Activated CD8-positive, alpha-beta T cell treated with anti-CD3 and anti-CD28 coated beads, Interleukin-2, amount 10 ng/mL, durations not matched to agents 7 days and 5 days (primary cell): ENCODE data around the gene SGCA. TPM values are rescaled to one million over a fixed set of nuclear protein-coding genes. Genes with fewer than 3 reads are reported as not detected.

ENCODE experiments used
- ATAC-seq: fragments of 150-1000 bp; cut with Tn5 transposase; one replicate; pipeline ENCODE4 v1.10.0; 2021; ENCODE audit warnings: moderate library complexity
- CTCF ChIA-PET: fragments of 350-600 bp; sonication (Branson Sonifier 250); formaldehyde crosslinking; loops from one replicate; lab custom pipeline; 2021; ENCODE audit warnings: antibody characterized with exemption; lab: Charles Lee
- POLR2A ChIA-PET: fragments of 350-600 bp; sonication (Branson Sonifier 250); formaldehyde crosslinking; loops from one replicate; lab custom pipeline; 2021; ENCODE audit warnings: antibody characterized with exemption; lab: Charles Lee
- DNase-seq: peaks from one replicate; pipeline ENCODE4 v3.0.0-alpha.2; 2020
- H3K27ac Mint-ChIP-seq: one replicate; pipeline ENCODE4 v1.8.0; 2021; ENCODE audit warnings: mild to moderate bottlenecking, mixed read lengths
- H3K27me3 Mint-ChIP-seq: one replicate; pipeline ENCODE4 v1.8.0; 2021; ENCODE audit warnings: low read depth, mixed read lengths
- H3K36me3 Mint-ChIP-seq: one replicate; pipeline ENCODE4 v1.8.0; 2021; ENCODE audit warnings: low read depth, mixed read lengths
- H3K4me1 Mint-ChIP-seq: one replicate; pipeline ENCODE4 v1.8.0; 2021; ENCODE audit warnings: low read depth, mixed read lengths
- H3K4me3 Mint-ChIP-seq: one replicate; pipeline ENCODE4 v1.8.0; 2021; ENCODE audit warnings: mild to moderate bottlenecking, mixed read lengths
- H3K9me3 Mint-ChIP-seq: one replicate; pipeline ENCODE4 v1.8.0; 2022; ENCODE audit warnings: mixed read lengths; ENCODE audit not compliant: insufficient read depth
- total RNA-seq, 2 experiments: library from RNA; stranded (reverse); gene quantifications; one replicate each; pipeline ENCODE4 v1.2.3, GENCODE V29; 2021

The SGCA gene
- total RNA-seq, 2 experiments from 2014 or later, result not detected

GRCh38 chr17:50186661-50187393 lies 21.0 kb downstream of the SGCA start:
- Mint-ChIP-seq H3K36me3 (no peaks in the 10 kb centered on the region), H3K4me3 (no peak overlapping the region), H3K27me3 (no peaks in the 10 kb centered on the region), H3K9me3 (no peaks in the 10 kb centered on the region), H3K4me1 (peaks cover 21% of the 10 kb centered on the region), H3K27ac (no peak overlapping the region)
- no peak for ATAC-seq
- POLR2A ChIA-PET, result no interaction called here
- CTCF ChIA-PET, result no interaction called here
- DNase-seq, result no peak

DNA sequence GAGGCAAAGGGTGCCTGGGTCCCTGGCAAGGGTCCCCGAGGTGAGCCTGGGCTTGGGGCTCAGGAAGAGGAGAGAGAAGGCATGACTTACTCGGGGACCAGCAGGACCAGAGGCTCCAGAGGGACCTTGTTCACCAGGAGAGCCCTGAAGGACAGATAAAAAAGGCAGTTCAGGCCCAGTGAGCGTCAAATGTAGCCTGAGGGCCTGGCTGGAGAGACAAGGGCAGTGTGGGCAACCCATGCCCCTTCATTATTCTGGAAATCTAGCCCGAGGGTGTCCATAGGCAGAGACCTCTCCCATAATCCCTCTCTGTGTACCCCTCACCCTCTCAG lies 21.6 kb downstream of the SGCA start:
- Mint-ChIP-seq H3K4me3 (no peak overlapping the region), H3K9me3 (no peaks in the 10 kb centered on the region), H3K36me3 (no peaks in the 10 kb centered on the region), H3K27ac (no peak overlapping the region), H3K27me3 (no peaks in the 10 kb centered on the region), H3K4me1 (peaks cover 18% of the 10 kb centered on the region)
- ATAC-seq (no peak), DNase-seq (no peak)
- ChIA-PET CTCF (interaction anchor here (0.8 kb wide), 1 partner anchor 93 kb away, joined by 3 read pairs; no protein-coding TSS in a partner anchor), POLR2A (no interaction called here)

GRCh38 chr17:50187751-50188530 lies 22.1 kb downstream of the SGCA start:
- Mint-ChIP-seq H3K4me3 (no peak overlapping the region), H3K27ac (no peak overlapping the region), H3K9me3 (no peaks in the 10 kb centered on the region), H3K4me1 (peaks cover 13% of the 10 kb centered on the region), H3K27me3 (no peaks in the 10 kb centered on the region), H3K36me3 (no peaks in the 10 kb centered on the region)
- POLR2A ChIA-PET, result no interaction called here
- no peak for DNase-seq
- CTCF ChIA-PET, result interaction anchor here (0.8 kb wide), 1 partner anchor 94 kb away, joined by 3 read pairs; no protein-coding TSS in a partner anchor
- no peak for ATAC-seq

DNA sequence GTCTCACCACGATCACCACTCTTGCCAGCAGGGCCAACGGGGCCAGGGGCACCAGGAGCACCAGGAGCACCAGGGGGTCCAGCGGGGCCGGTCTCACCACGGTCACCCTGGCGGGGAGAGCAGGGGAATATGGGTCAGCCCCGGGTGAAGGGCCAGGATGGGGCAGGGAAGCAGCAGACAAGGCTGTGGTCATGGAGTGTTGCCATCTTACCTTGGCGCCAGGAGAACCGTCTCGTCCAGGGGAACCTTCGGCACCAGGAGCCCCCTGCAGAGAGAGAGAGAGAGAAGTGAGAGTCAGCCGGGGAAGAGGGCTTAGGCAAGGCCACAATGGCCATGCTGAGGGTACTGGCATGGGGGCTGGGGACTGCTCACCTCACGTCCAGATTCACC lies 22.7 kb downstream of the SGCA start:
- ChIA-PET POLR2A (no interaction called here), CTCF (no interaction called here)
- Mint-ChIP-seq H3K9me3 (no peaks in the 10 kb centered on the region), H3K4me3 (no peak overlapping the region), H3K27ac (no peak overlapping the region), H3K36me3 (no peaks in the 10 kb centered on the region), H3K4me1 (peaks cover 7% of the 10 kb centered on the region), H3K27me3 (no peaks in the 10 kb centered on the region)
- ATAC-seq, result no peak
- DNase-seq, result no peak

GRCh38 chr17:50188921-50189549 lies 23.2 kb downstream of the SGCA start:
- no peak for DNase-seq
- ATAC-seq, result no peak
- CTCF ChIA-PET, result no interaction called here
- Mint-ChIP-seq H3K4me1 (peaks cover 2% of the 10 kb centered on the region), H3K4me3 (no peak overlapping the region), H3K27ac (no peak overlapping the region), H3K36me3 (no peaks in the 10 kb centered on the region), H3K27me3 (no peaks in the 10 kb centered on the region), H3K9me3 (no peaks in the 10 kb centered on the region)
- POLR2A ChIA-PET, result no interaction called here

GRCh38 chr17:50189550-50190292 lies 23.9 kb downstream of the SGCA start:
- ATAC-seq (no peak), DNase-seq (no peak)
- Mint-ChIP-seq H3K4me1 (no peaks in the 10 kb centered on the region), H3K9me3 (no peaks in the 10 kb centered on the region), H3K27ac (no peak overlapping the region), H3K27me3 (no peaks in the 10 kb centered on the region), H3K36me3 (no peaks in the 10 kb centered on the region), H3K4me3 (no peak overlapping the region)
- POLR2A ChIA-PET, result no interaction called here
- CTCF ChIA-PET, result interaction anchor here (2.3 kb wide), 1 partner anchor 20 kb away, joined by 7 read pairs; no protein-coding TSS in a partner anchor

DNA sequence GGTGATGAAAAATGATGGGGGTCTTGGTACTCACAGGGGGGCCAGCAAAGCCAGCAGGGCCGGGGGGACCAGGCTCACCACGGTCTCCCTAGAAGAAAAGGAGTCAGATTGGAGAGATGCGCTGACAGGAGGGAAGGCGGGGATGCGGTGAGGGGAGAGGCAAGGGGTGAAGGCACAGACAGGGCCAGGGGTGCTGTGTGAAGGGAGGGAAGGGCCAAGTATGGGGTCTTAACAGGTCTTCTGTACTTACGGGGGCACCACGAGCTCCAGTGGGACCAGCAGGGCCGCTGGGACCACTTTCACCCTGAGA lies 24.4 kb downstream of the SGCA start:
- Mint-ChIP-seq H3K4me3 (no peak overlapping the region), H3K27ac (no peak overlapping the region), H3K27me3 (no peaks in the 10 kb centered on the region), H3K4me1 (no peaks in the 10 kb centered on the region), H3K9me3 (no peaks in the 10 kb centered on the region), H3K36me3 (no peaks in the 10 kb centered on the region)
- ChIA-PET POLR2A (no interaction called here), CTCF (interaction anchor here (2.3 kb wide), 1 partner anchor 21 kb away, joined by 7 read pairs; no protein-coding TSS in a partner anchor)
- no peak for ATAC-seq
- DNase-seq, result no peak

GRCh38 chr17:50190603-50191358 lies 25.0 kb downstream of the SGCA start:
- no peak overlapping the region for H3K4me3 Mint-ChIP-seq
- ATAC-seq, result no peak
- ChIA-PET POLR2A (no interaction called here), CTCF (interaction anchor here (2.3 kb wide), 1 partner anchor 21 kb away, joined by 7 read pairs; no protein-coding TSS in a partner anchor)
- no peaks in the 10 kb centered on the region for H3K4me1 Mint-ChIP-seq
- H3K27me3 Mint-ChIP-seq, result no peaks in the 10 kb centered on the region
- no peaks in the 10 kb centered on the region for H3K9me3 Mint-ChIP-seq
- H3K27ac Mint-ChIP-seq, result no peak overlapping the region
- no peak for DNase-seq
- no peaks in the 10 kb centered on the region for H3K36me3 Mint-ChIP-seq

GRCh38 chr17:50191359-50192143 lies 25.7 kb downstream of the SGCA start:
- no peak for ATAC-seq
- no peak for DNase-seq
- Mint-ChIP-seq H3K27me3 (no peaks in the 10 kb centered on the region), H3K4me1 (no peaks in the 10 kb centered on the region), H3K4me3 (no peak overlapping the region), H3K36me3 (no peaks in the 10 kb centered on the region), H3K27ac (no peak overlapping the region), H3K9me3 (no peaks in the 10 kb centered on the region)
- CTCF ChIA-PET, result interaction anchor here (2.3 kb wide), 1 partner anchor 22 kb away, joined by 7 read pairs; no protein-coding TSS in a partner anchor
- POLR2A ChIA-PET, result no interaction called here

DNA sequence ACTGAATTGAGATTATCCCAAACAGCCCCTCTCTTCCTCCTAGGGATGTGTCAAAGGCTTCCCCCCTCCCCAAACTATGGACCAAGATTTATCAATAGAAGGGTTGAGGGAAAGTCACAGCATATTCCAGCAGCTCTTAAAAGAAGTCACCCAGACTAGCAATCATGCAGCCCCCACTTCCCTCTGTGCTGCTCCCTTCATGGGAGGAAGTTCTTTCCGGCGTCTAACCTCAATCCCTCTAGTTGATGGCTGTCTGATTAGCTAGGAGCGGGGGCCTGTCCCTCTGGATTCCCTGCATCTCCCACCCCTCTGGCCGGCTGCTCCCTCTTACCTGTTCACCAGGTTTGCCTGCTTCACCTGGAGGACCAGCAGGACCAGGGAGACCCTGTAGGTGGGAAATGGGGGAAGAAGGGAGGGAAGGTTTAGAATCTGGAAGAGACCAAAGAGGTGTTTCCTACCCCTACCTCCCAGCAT lies 26.4 kb downstream of the SGCA start:
- H3K4me3 Mint-ChIP-seq, result no peak overlapping the region
- no peaks in the 10 kb centered on the region for H3K36me3 Mint-ChIP-seq
- ATAC-seq (no peak), DNase-seq (no peak)
- POLR2A ChIA-PET, result no interaction called here
- H3K9me3 Mint-ChIP-seq, result no peaks in the 10 kb centered on the region
- no peak overlapping the region for H3K27ac Mint-ChIP-seq
- H3K4me1 Mint-ChIP-seq, result no peaks in the 10 kb centered on the region
- CTCF ChIA-PET, result interaction anchor here (2.3 kb wide), 1 partner anchor 23 kb away, joined by 7 read pairs; no protein-coding TSS in a partner anchor
- peaks cover under 1% of the 10 kb centered on the region for H3K27me3 Mint-ChIP-seq
